ENCODE measurements around the gene ZNF786. TPM values are rescaled to one million over a fixed set of nuclear protein-coding genes. Genes with fewer than 3 reads are reported as not detected.

ZNF786 gene
- total and polyA plus RNA-seq, 9 of the 15 experiments (the other 6 are each of a cell fraction or from before 2014, with no cell fraction given) = 0.31 to 5.4 (median 3.0) TPM

DNA sequence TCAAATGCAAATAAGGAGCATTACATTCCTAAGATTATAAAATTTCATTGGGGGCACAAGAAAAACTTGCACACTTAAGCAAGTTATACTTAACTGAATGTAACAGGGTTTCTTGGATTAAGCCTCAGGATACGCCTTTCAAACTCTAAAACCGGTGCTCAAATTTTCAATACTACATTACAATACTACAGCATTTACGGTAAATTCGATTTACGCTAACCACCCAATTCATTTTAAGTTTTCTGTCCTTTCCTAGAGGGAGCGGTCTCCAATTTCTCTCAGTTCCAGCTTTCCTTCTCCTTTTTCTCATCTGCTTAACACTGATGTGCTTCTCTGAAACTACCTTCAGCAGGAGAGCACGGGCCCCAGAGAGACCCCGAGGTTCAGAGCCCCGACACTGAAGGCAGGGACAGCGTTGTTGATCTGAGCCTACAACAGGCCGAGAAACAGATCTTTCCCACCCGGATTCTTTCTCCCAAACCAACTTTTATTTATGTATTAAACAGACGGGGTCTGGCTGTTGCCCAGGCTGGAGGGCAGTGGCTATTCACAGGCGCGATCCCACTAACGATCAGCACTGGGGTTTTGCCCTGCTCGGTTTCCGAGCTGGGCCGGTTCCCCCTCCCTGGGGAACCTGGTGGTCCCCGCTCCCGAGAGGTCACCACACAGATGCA lies 34.8 kb upstream of the ZNF786 start (continued):
- TF ChIP-seq, protein P1, sequence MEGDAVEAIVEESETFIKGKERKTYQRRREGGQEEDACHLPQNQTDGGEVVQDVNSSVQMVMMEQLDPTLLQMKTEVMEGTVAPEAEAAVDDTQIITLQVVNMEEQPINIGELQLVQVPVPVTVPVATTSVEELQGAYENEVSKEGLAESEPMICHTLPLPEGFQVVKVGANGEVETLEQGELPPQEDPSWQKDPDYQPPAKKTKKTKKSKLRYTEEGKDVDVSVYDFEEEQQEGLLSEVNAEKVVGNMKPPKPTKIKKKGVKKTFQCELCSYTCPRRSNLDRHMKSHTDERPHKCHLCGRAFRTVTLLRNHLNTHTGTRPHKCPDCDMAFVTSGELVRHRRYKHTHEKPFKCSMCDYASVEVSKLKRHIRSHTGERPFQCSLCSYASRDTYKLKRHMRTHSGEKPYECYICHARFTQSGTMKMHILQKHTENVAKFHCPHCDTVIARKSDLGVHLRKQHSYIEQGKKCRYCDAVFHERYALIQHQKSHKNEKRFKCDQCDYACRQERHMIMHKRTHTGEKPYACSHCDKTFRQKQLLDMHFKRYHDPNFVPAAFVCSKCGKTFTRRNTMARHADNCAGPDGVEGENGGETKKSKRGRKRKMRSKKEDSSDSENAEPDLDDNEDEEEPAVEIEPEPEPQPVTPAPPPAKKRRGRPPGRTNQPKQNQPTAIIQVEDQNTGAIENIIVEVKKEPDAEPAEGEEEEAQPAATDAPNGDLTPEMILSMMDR (IDR thresholded peaks at IDR 0.05 in 2 of 3, conservative IDR thresholded peaks at IDR 0.05 in 1 of 3; ENCODE audit: insufficient read depth in 2 of 3, low read depth in 1 of 3, low read length in 3 of 3) = 0 out of 6 replicates have a peak, but pooled peaks of 1 of the 3 experiments have one; percentile 29

DNA sequence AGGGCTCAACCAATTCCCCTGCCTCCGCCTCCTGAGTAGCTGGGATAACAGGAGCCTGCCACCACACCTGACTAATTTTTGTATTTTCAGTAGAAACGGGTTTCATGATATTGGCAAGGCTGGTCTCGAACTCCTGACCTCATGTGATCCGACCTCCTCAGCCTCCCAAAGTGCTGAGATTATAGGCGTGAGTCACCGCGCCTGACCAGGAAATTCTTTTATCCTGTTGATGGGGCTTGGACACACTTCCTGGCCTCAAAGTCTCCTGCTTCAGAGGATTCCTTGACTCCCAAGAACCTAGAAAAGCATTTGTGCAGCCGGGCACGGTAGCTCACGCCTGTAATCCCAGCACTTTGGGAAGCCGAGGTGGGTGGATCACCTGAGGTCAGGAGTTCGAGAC lies 19.5 kb upstream of the ZNF786 start:
- no TSS peak for BruUV-seq (replicated peaks)
- Histone ChIP-seq H3K9ac (ENCODE audit: insufficient read depth in 1 of 2, low read depth in 2 of 2, low read length in 2 of 2) (no peak overlapping the region), H4K20me1 (replicated peaks; ENCODE audit: control insufficient read depth, insufficient read depth, low read length) (no peaks in the 10 kb centered on the region), H3K36me3 (ENCODE audit: control insufficient read depth, insufficient read depth, low read length) (no peaks in the 10 kb centered on the region), H3K79me2 (ENCODE audit: control insufficient read depth, insufficient read depth, low read length) (no peaks in the 10 kb centered on the region), H3K9me1 (ENCODE audit: control insufficient read depth, insufficient read depth, low read length) (no peaks in the 10 kb centered on the region), H3K4me3 (no peak overlapping the region), H3K27ac (ENCODE audit: extremely low read depth, low read depth, low read length) (no peak overlapping the region), H3K27me3 (ENCODE audit: control insufficient read depth in 2 of 2, insufficient read depth in 2 of 2, low read length in 2 of 2) (peaks cover 2 to 6% of the 10 kb centered on the region in 2 experiments; a peak in 3 of 5 replicates), H2AFZ (ENCODE audit: low read depth, low read length) (no peak overlapping the region), H3K9me3 (replicated peaks; ENCODE audit: control insufficient read depth, insufficient read depth, low read depth, low read length) (no peaks in the 10 kb centered on the region), H3K4me1 (replicated peaks in 1 of 2; ENCODE audit: control insufficient read depth in 2 of 2, insufficient read depth in 2 of 2, low read length in 2 of 2) (no peaks in the 10 kb centered on the region; a peak in 1 of 5 replicates), H3K4me2 (ENCODE audit: insufficient read depth, low read length) (no peak overlapping the region)
- DNase-seq (ENCODE audit: extremely low read depth in 1 of 4, low spot score in 3 of 4) (no peak), ATAC-seq (no peak), FAIRE-seq (no peak)
- ChIA-PET CTCF (ENCODE audit: low intra/inter-chr PET ratio) (no interaction called here), POLR2A (interaction anchor here (0.6 to 2.1 kb wide), 3 partner anchors 13 to 27 kb away, joined by 3 to 7 read pairs (median 3); partner anchors contain the start of gene ZNF425)
- WGBS (ENCODE audit: insufficient coverage, low coverage, missing lambda C conversion rate) = 15% methylated on average over 11 of the region's 12 CpGs
- intact Hi-C loops (cut with micrococcal nuclease) (no loop called here), in situ Hi-C loops (cut with MboI) (no loop called here)
- TF ChIP-seq, protein P2, sequence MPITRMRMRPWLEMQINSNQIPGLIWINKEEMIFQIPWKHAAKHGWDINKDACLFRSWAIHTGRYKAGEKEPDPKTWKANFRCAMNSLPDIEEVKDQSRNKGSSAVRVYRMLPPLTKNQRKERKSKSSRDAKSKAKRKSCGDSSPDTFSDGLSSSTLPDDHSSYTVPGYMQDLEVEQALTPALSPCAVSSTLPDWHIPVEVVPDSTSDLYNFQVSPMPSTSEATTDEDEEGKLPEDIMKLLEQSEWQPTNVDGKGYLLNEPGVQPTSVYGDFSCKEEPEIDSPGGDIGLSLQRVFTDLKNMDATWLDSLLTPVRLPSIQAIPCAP (CRISPR knock-in tag; IDR thresholded peaks at IDR 0.05; ENCODE audit: borderline replicate concordance) = no peak
- TF ChIP-seq NFYB (IDR thresholded peaks at IDR 0.05; ENCODE audit: extremely low read depth, insufficient read length) = no peak
- TF ChIP-seq MCM5 (IDR thresholded peaks at IDR 0.05; ENCODE audit: low read depth) = no peak
- no peak for TF ChIP-seq ZNF23 (CRISPR knock-in tag; IDR thresholded peaks at IDR 0.05)
- TF ChIP-seq XRCC5 (IDR thresholded peaks at IDR 0.05; ENCODE audit: low read depth, low read length) = no peak
- TF ChIP-seq, protein P3, sequence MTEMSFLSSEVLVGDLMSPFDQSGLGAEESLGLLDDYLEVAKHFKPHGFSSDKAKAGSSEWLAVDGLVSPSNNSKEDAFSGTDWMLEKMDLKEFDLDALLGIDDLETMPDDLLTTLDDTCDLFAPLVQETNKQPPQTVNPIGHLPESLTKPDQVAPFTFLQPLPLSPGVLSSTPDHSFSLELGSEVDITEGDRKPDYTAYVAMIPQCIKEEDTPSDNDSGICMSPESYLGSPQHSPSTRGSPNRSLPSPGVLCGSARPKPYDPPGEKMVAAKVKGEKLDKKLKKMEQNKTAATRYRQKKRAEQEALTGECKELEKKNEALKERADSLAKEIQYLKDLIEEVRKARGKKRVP (CRISPR knock-in tag; IDR thresholded peaks at IDR 0.05) = no peak
- TF ChIP-seq, protein P4, sequence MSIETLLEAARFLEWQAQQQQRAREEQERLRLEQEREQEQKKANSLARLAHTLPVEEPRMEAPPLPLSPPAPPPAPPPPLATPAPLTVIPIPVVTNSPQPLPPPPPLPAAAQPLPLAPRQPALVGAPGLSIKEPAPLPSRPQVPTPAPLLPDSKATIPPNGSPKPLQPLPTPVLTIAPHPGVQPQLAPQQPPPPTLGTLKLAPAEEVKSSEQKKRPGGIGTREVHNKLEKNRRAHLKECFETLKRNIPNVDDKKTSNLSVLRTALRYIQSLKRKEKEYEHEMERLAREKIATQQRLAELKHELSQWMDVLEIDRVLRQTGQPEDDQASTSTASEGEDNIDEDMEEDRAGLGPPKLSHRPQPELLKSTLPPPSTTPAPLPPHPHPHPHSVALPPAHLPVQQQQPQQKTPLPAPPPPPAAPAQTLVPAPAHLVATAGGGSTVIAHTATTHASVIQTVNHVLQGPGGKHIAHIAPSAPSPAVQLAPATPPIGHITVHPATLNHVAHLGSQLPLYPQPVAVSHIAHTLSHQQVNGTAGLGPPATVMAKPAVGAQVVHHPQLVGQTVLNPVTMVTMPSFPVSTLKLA (conservative IDR thresholded peaks at IDR 0.05) = no peak
- TF ChIP-seq CBX2 (IDR thresholded peaks at IDR 0.05; ENCODE audit: insufficient read depth, low read length, poor library complexity, severe bottlenecking) = no peak
- TF ChIP-seq KDM1A (IDR thresholded peaks at IDR 0.05) = 0 out of 4 replicates have a peak, but pooled peaks of 1 of the 2 experiments have one; percentile 28
- TF ChIP-seq, protein P5, sequence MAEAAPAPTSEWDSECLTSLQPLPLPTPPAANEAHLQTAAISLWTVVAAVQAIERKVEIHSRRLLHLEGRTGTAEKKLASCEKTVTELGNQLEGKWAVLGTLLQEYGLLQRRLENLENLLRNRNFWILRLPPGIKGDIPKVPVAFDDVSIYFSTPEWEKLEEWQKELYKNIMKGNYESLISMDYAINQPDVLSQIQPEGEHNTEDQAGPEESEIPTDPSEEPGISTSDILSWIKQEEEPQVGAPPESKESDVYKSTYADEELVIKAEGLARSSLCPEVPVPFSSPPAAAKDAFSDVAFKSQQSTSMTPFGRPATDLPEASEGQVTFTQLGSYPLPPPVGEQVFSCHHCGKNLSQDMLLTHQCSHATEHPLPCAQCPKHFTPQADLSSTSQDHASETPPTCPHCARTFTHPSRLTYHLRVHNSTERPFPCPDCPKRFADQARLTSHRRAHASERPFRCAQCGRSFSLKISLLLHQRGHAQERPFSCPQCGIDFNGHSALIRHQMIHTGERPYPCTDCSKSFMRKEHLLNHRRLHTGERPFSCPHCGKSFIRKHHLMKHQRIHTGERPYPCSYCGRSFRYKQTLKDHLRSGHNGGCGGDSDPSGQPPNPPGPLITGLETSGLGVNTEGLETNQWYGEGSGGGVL (CRISPR knock-in tag; IDR thresholded peaks at IDR 0.05) = no peak
- TF ChIP-seq OTX1 (CRISPR knock-in tag; IDR thresholded peaks at IDR 0.05) = no peak
